Measurements from ENCODE around the gene ANKRD33.

The ANKRD33 gene

GRCh38 chr12:51874486-51874885, 13.4 kb upstream of the ANKRD33 start:
- Histone ChIP-seq H3K79me2 (ENCODE audit: insufficient read depth, low read depth) (no peaks in the 10 kb centered on the region), H3K4me2 (no peak overlapping the region), H3K36me3 (ENCODE audit: insufficient read depth) (no peaks in the 10 kb centered on the region), H3K4me3 (IDR thresholded peaks at IDR 0.05; ENCODE audit: insufficient read depth, low read depth, low read length) (no peak overlapping the region), H3K27ac (no peak overlapping the region), H2AFZ (ENCODE audit: low read depth) (no peak overlapping the region), H3K4me1 (ENCODE audit: low read depth, poor library complexity, severe bottlenecking) (no peaks in the 10 kb centered on the region), H3K9ac (no peak overlapping the region), H4K20me1 (ENCODE audit: insufficient read depth) (no peaks in the 10 kb centered on the region), H3K27me3 (ENCODE audit: insufficient read depth, low read depth) (no peaks in the 10 kb centered on the region; the same call in 1 of the 2 replicates)
- no peak for TF ChIP-seq CTCF (conservative IDR thresholded peaks at IDR 0.05; ENCODE audit: low read depth, low read length)

- Histone ChIP-seq H3K4me3 (IDR thresholded peaks at IDR 0.05; ENCODE audit: insufficient read depth, low read depth, low read length) (no peak overlapping the region), H3K79me2 (ENCODE audit: insufficient read depth, low read depth) (no peaks in the 10 kb centered on the region), H3K27ac (no peak overlapping the region), H3K9ac (no peak overlapping the region), H3K4me1 (ENCODE audit: low read depth, poor library complexity, severe bottlenecking) (no peaks in the 10 kb centered on the region), H3K27me3 (ENCODE audit: insufficient read depth, low read depth) (no peaks in the 10 kb centered on the region), H3K36me3 (ENCODE audit: insufficient read depth) (no peaks in the 10 kb centered on the region), H3K4me2 (no peak overlapping the region), H2AFZ (ENCODE audit: low read depth) (no peak overlapping the region), H4K20me1 (ENCODE audit: insufficient read depth) (no peaks in the 10 kb centered on the region)
- no peak for TF ChIP-seq CTCF (conservative IDR thresholded peaks at IDR 0.05; ENCODE audit: low read depth, low read length)
Observed at GRCh38 chr12:51879102-51879501, 8.8 kb upstream of the ANKRD33 start.

- TF ChIP-seq CTCF (conservative IDR thresholded peaks at IDR 0.05; ENCODE audit: low read depth, low read length): no peak
- no peaks in the 10 kb centered on the region for H3K4me1 ChIP-seq (ENCODE audit: low read depth, poor library complexity, severe bottlenecking)
- H3K9ac ChIP-seq: no peak overlapping the region
- H3K36me3 ChIP-seq (ENCODE audit: insufficient read depth): no peaks in the 10 kb centered on the region
- no peaks in the 10 kb centered on the region for H4K20me1 ChIP-seq (ENCODE audit: insufficient read depth)
- no peak overlapping the region for H3K4me2 ChIP-seq
- no peaks in the 10 kb centered on the region for H3K79me2 ChIP-seq (ENCODE audit: insufficient read depth, low read depth)
- no peaks in the 10 kb centered on the region for H3K27me3 ChIP-seq (ENCODE audit: insufficient read depth, low read depth)
- no peak overlapping the region for H3K27ac ChIP-seq
- no peak overlapping the region for H3K4me3 ChIP-seq (IDR thresholded peaks at IDR 0.05; ENCODE audit: insufficient read depth, low read depth, low read length)
- no peak overlapping the region for H2AFZ ChIP-seq (ENCODE audit: low read depth)
Observed at GRCh38 chr12:51883295-51883694, 4.6 kb upstream of the ANKRD33 start.

- no peaks in the 10 kb centered on the region for H3K79me2 ChIP-seq (ENCODE audit: insufficient read depth, low read depth)
- H2AFZ ChIP-seq (ENCODE audit: low read depth): no peak overlapping the region
- no peaks in the 10 kb centered on the region for H3K27me3 ChIP-seq (ENCODE audit: insufficient read depth, low read depth)
- H3K4me3 ChIP-seq (IDR thresholded peaks at IDR 0.05; ENCODE audit: insufficient read depth, low read depth, low read length): no peak overlapping the region
- H3K4me1 ChIP-seq (ENCODE audit: low read depth, poor library complexity, severe bottlenecking): no peaks in the 10 kb centered on the region
- H3K36me3 ChIP-seq (ENCODE audit: insufficient read depth): no peaks in the 10 kb centered on the region
- H3K4me2 ChIP-seq: no peak overlapping the region
- TF ChIP-seq CTCF (conservative IDR thresholded peaks at IDR 0.05; ENCODE audit: low read depth, low read length): no peak
- no peak overlapping the region for H3K9ac ChIP-seq
- H3K27ac ChIP-seq: no peak overlapping the region
- no peaks in the 10 kb centered on the region for H4K20me1 ChIP-seq (ENCODE audit: insufficient read depth)
Observed at GRCh38 chr12:51883998-51884675, 3.8 kb upstream of the ANKRD33 start.
